Calu3 (cell line): ENCODE measurements around the gene PARD3. TPM values are rescaled to one million over a fixed set of nuclear protein-coding genes. Genes with fewer than 3 reads are reported as not detected.

ENCODE experiments used
- BruUV-seq: library from RNA; stranded (reverse); fragments of 400-500 nt; replicated peaks from 2 replicates; lab custom pipeline; 2021; lab: Mats Ljungman, UMichigan
- CTCF ChIA-PET: fragments of 300-600 bp; sonication (Branson Sonifier 250); formaldehyde crosslinking; loops from one replicate; lab custom pipeline; 2022; ENCODE audit warnings: antibody characterized with exemption; lab: Charles Lee
- DNase-seq: peaks from one replicate; pipeline ENCODE4 v3.0.0; 2022
- H3K27ac Mint-ChIP-seq: one replicate; pipeline ENCODE4 v1.8.0; 2022; ENCODE audit warnings: mixed read lengths; ENCODE audit not compliant: unreplicated experiment
- H3K27me3 Mint-ChIP-seq: one replicate; pipeline ENCODE4 v1.8.0; 2022; ENCODE audit warnings: mixed read lengths; ENCODE audit not compliant: unreplicated experiment
- H3K36me3 Mint-ChIP-seq: one replicate; pipeline ENCODE4 v1.8.0; 2022; ENCODE audit warnings: mild to moderate bottlenecking, moderate library complexity, mixed read lengths; ENCODE audit not compliant: insufficient read depth, unreplicated experiment
- H3K4me1 Mint-ChIP-seq: one replicate; pipeline ENCODE4 v1.8.0; 2022; ENCODE audit warnings: mild to moderate bottlenecking, low read depth, mixed read lengths; ENCODE audit not compliant: unreplicated experiment
- H3K4me3 Mint-ChIP-seq: one replicate; pipeline ENCODE4 v1.8.0; 2022; ENCODE audit warnings: mild to moderate bottlenecking, low read depth, moderate library complexity, mixed read lengths; ENCODE audit not compliant: unreplicated experiment
- H3K9me3 Mint-ChIP-seq: one replicate; pipeline ENCODE4 v1.8.0; 2022; ENCODE audit warnings: low read depth, mixed read lengths; ENCODE audit not compliant: unreplicated experiment
- CTCF ChIP-seq: fragments of 200-600 bp; IDR thresholded peaks from one replicate; pipeline ENCODE4 v1.8.0; 2022; ENCODE audit warnings: antibody characterized with exemption; ENCODE audit not compliant: unreplicated experiment
- intact Hi-C: fragments of 100-400 bp; cut with micrococcal nuclease; formaldehyde crosslinking; loops from one replicate; pipeline ENCODE4 v1.10.0; 2022; ENCODE audit not compliant: unreplicated experiment
- total RNA-seq: library from RNA; stranded (reverse); gene quantifications from 2 replicates; pipeline ENCODE4 v1.2.3, GENCODE V29; 2022

PARD3 gene
- total RNA-seq, 1 experiment from 2014 or later = 62.4 TPM

GRCh38 chr10:34771106-34771505 lies 44.0 kb downstream of the PARD3 start:
- Mint-ChIP-seq H3K4me1 (peaks cover 70% of the 10 kb centered on the region), H3K27ac (no peak overlapping the region), H3K27me3 (no peaks in the 10 kb centered on the region), H3K36me3 (peaks cover 5% of the 10 kb centered on the region), H3K9me3 (no peaks in the 10 kb centered on the region), H3K4me3 (no peak overlapping the region)
- DNase-seq = no peak
- BruUV-seq = no TSS peak
- intact Hi-C loops = no loop called here
- TF ChIP-seq CTCF = no peak
- CTCF ChIA-PET = no interaction called here

- peaks cover 5% of the 10 kb centered on the region for H3K36me3 Mint-ChIP-seq
- no peak overlapping the region for H3K4me3 Mint-ChIP-seq
- intact Hi-C loops = loop anchor here (5.0 kb wide), 1 partner anchor 32 kb away; no protein-coding TSS in a partner anchor
- peaks cover 76% of the 10 kb centered on the region for H3K4me1 Mint-ChIP-seq
- no peak overlapping the region for H3K27ac Mint-ChIP-seq
- BruUV-seq = no TSS peak
- no peak for TF ChIP-seq CTCF
- no peaks in the 10 kb centered on the region for H3K27me3 Mint-ChIP-seq
- no peaks in the 10 kb centered on the region for H3K9me3 Mint-ChIP-seq
- CTCF ChIA-PET = interaction anchor here (0.6 kb wide), 2 partner anchors 187 to 1897 kb away, joined by 3 to 6 read pairs; no protein-coding TSS in a partner anchor
- no peak for DNase-seq
These were observed 45.2 kb downstream of the PARD3 start for GRCh38 chr10:34769899-34770298.

DNA sequence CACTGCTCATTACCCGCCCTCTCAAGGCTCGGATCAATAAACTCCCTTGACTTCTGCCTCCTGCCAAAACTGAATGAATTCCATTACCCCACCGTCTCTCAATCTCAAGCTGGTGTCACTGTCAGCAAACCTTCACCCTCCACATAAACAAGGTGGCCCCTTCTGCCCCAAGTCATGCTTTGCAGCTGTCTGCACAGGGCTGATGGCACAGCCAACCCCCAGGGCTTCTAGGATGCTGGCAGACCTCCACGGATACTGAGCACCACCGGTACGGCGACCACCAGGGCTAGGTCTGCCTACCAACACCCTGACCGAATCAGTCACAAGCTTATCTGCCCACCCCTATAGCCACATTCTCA lies 46.1 kb downstream of the PARD3 start:
- intact Hi-C loops = loop anchor here (5.0 kb wide), 1 partner anchor 33 kb away; no protein-coding TSS in a partner anchor
- H3K27me3 Mint-ChIP-seq = no peaks in the 10 kb centered on the region
- BruUV-seq = no TSS peak
- no peaks in the 10 kb centered on the region for H3K9me3 Mint-ChIP-seq
- H3K27ac Mint-ChIP-seq = peak overlapping the region; percentile 58
- peak overlapping the region; percentile 65 for H3K4me3 Mint-ChIP-seq
- H3K4me1 Mint-ChIP-seq = peaks cover 76% of the 10 kb centered on the region
- no peak for TF ChIP-seq CTCF
- CTCF ChIA-PET = interaction anchor here (0.6 to 1.0 kb wide), 5 partner anchors 14 to 188 kb away, joined by 3 read pairs; no protein-coding TSS in a partner anchor
- no peak for DNase-seq
- H3K36me3 Mint-ChIP-seq = peaks cover 5% of the 10 kb centered on the region

- TF ChIP-seq CTCF = no peak
- DNase-seq = peak; percentile 73
- H3K4me3 Mint-ChIP-seq = peak overlapping the region; percentile 65
- peaks cover 78% of the 10 kb centered on the region for H3K4me1 Mint-ChIP-seq
- peaks cover 5% of the 10 kb centered on the region for H3K36me3 Mint-ChIP-seq
- CTCF ChIA-PET = interaction anchor here (0.6 to 1.0 kb wide), 4 partner anchors 14 to 66 kb away, joined by 3 read pairs; no protein-coding TSS in a partner anchor
- H3K27ac Mint-ChIP-seq = peak overlapping the region; percentile 58
- H3K9me3 Mint-ChIP-seq = no peaks in the 10 kb centered on the region
- TSS peak; percentile 15 for BruUV-seq
- no peaks in the 10 kb centered on the region for H3K27me3 Mint-ChIP-seq
- intact Hi-C loops = loop anchor here (5.0 kb wide), 1 partner anchor 34 kb away; no protein-coding TSS in a partner anchor
These were observed 46.7 kb downstream of the PARD3 start for GRCh38 chr10:34768261-34768971.
